Chondrocyte (in vitro differentiated cells): Measurements from ENCODE around the gene TAF1D. TPM values are rescaled to one million over a fixed set of nuclear protein-coding genes. Genes with fewer than 3 reads are reported as not detected.
"Not testable (repeated sequence)": the region's sequence is repeated elsewhere in the genome, so short reads cannot be mapped to it uniquely, and the experiment has no call there.

Source experiments
- DNase-seq: peaks from one replicate; pipeline ENCODE4 v3.0.0; 2021; ENCODE audit warnings: mixed read lengths, low spot score
- H3K27ac Mint-ChIP-seq: one replicate; pipeline ENCODE4 v1.8.0; 2021; ENCODE audit warnings: mild to moderate bottlenecking, moderate library complexity, mixed read lengths; ENCODE audit not compliant: unreplicated experiment
- H3K27me3 Mint-ChIP-seq: 2 replicates; pipeline ENCODE4 v1.8.0; 2021; ENCODE audit warnings: low read depth, mixed read lengths
- H3K36me3 Mint-ChIP-seq: 2 replicates; pipeline ENCODE4 v1.8.0; 2021; ENCODE audit warnings: low read depth, mixed read lengths
- H3K4me1 Mint-ChIP-seq: 2 replicates; pipeline ENCODE4 v1.8.0; 2021; ENCODE audit warnings: low read depth, mild to moderate bottlenecking, mixed read lengths
- H3K4me3 Mint-ChIP-seq: one replicate; pipeline ENCODE4 v1.8.0; 2021; ENCODE audit warnings: mild to moderate bottlenecking, moderate library complexity, mixed read lengths; ENCODE audit not compliant: unreplicated experiment
- H3K9me3 Mint-ChIP-seq: 2 replicates; pipeline ENCODE4 v1.8.0; 2021; ENCODE audit warnings: low read depth, mixed read lengths
- CTCF ChIP-seq: fragments of 200-600 bp; sonication (generic); IDR thresholded peaks from 2 replicates; pipeline ENCODE4 v1.5.0; 2021; ENCODE audit warnings: antibody characterized with exemption, mild to moderate bottlenecking, moderate library complexity
- total RNA-seq: library from RNA; stranded (reverse); gene quantifications from 3 replicates; pipeline ENCODE4 v1.2.1, GENCODE V29; 2021

The TAF1D gene
- total RNA-seq, 1 donor from 2014 or later: 85.7 TPM

- Mint-ChIP-seq H3K4me3 (no peak overlapping the region), H3K4me1 (peaks cover 13% of the 10 kb centered on the region), H3K27me3 (no peaks in the 10 kb centered on the region), H3K9me3 (no peaks in the 10 kb centered on the region), H3K27ac (no peak overlapping the region), H3K36me3 (no peaks in the 10 kb centered on the region)
- TF ChIP-seq CTCF: no peak
- DNase-seq: no peak
Observed at GRCh38 chr11:93747122-93747521, 5.8 kb upstream of the TAF1D start.

GRCh38 chr11:93746101-93746500 lies 4.8 kb upstream of the TAF1D start:
- Mint-ChIP-seq H3K4me1 (peaks cover 15% of the 10 kb centered on the region), H3K36me3 (peaks cover 2% of the 10 kb centered on the region), H3K4me3 (no peak overlapping the region), H3K27ac (no peak overlapping the region), H3K9me3 (no peaks in the 10 kb centered on the region), H3K27me3 (no peaks in the 10 kb centered on the region)
- no peak for DNase-seq
- no peak for TF ChIP-seq CTCF

- not testable (repeated sequence) for DNase-seq, H3K27me3 Mint-ChIP-seq, H3K9me3 Mint-ChIP-seq, H3K4me3 Mint-ChIP-seq, H3K36me3 Mint-ChIP-seq
- H3K27ac Mint-ChIP-seq: peak overlapping the region; percentile 0
- peaks cover 20% of the 10 kb centered on the region for H3K4me1 Mint-ChIP-seq
Observed at GRCh38 chr11:93745005-93745755, 3.9 kb upstream of the TAF1D start.

GRCh38 chr11:93744669-93745004 lies 3.3 kb upstream of the TAF1D start:
- no peak for DNase-seq
- Mint-ChIP-seq H3K36me3 (peaks cover 8% of the 10 kb centered on the region), H3K9me3 (no peaks in the 10 kb centered on the region), H3K4me3 (no peak overlapping the region), H3K27ac (peak overlapping the region; percentile 0), H3K4me1 (peaks cover 25% of the 10 kb centered on the region), H3K27me3 (no peaks in the 10 kb centered on the region)
- TF ChIP-seq CTCF: no peak

- Mint-ChIP-seq H3K27ac (peak overlapping the region; percentile 12), H3K36me3 (peaks cover 19% of the 10 kb centered on the region), H3K27me3 (no peaks in the 10 kb centered on the region), H3K4me3 (peak overlapping the region; percentile 44), H3K4me1 (peaks cover 38% of the 10 kb centered on the region), H3K9me3 (no peaks in the 10 kb centered on the region)
- TF ChIP-seq CTCF: no peak
- no peak for DNase-seq
Observed at GRCh38 chr11:93743291-93743690, 2.0 kb upstream of the TAF1D start.

GRCh38 chr11:93741882-93742226 lies 559 bp upstream of the TAF1D start:
- no peak for DNase-seq
- TF ChIP-seq CTCF: no peak
- Mint-ChIP-seq H3K4me1 (peaks cover 52% of the 10 kb centered on the region), H3K27me3 (no peaks in the 10 kb centered on the region), H3K27ac (peak overlapping the region; percentile 99), H3K4me3 (peak overlapping the region; percentile 96), H3K9me3 (no peaks in the 10 kb centered on the region), H3K36me3 (peaks cover 31% of the 10 kb centered on the region)
